Measurements from ENCODE around the gene TMEM59.
A peak's percentile ranks its signal among the peaks of the same experiment; 100 is the strongest.
"Not testable (repeated sequence)": the region's sequence is repeated elsewhere in the genome, so short reads cannot be mapped to it uniquely, and the experiment has no call there.

Gene TMEM59

GRCh38 chr1:54052431-54052933 is 522 bp downstream of the TMEM59 start:
- DNase-seq, result peak; percentile 48

- no peak for DNase-seq
These were observed 1.0 kb downstream of the TMEM59 start for GRCh38 chr1:54051933-54052430.

GRCh38 chr1:54050435-54050834 is 2.6 kb downstream of the TMEM59 start:
- not testable (repeated sequence) for DNase-seq

GRCh38 chr1:54047384-54048305 is 5.4 kb downstream of the TMEM59 start:
- no peak for DNase-seq

- DNase-seq, result no peak
These were observed 6.2 kb downstream of the TMEM59 start for GRCh38 chr1:54046671-54047383.

GRCh38 chr1:54045496-54045895 is 7.5 kb downstream of the TMEM59 start:
- no peak for DNase-seq

- no peak for DNase-seq
These were observed 11.2 kb downstream of the TMEM59 start for GRCh38 chr1:54041806-54042205.

GRCh38 chr1:54037476-54037875 is 15.5 kb downstream of the TMEM59 start:
- no peak for DNase-seq

GRCh38 chr1:54028306-54029251 is 24.4 kb downstream of the TMEM59 start:
- no peak for DNase-seq

GRCh38 chr1:54027848-54028247 is 25.2 kb downstream of the TMEM59 start:
- no peak for DNase-seq

- DNase-seq, result not testable (repeated sequence)
These were observed 28.2 kb downstream of the TMEM59 start for GRCh38 chr1:54024811-54025210.

- no peak for DNase-seq
These were observed 28.6 kb downstream of the TMEM59 start for GRCh38 chr1:54024358-54024757.

GRCh38 chr1:54019562-54020176 is 33.3 kb downstream of the TMEM59 start:
- not testable (repeated sequence) for DNase-seq

GRCh38 chr1:54018635-54019034 is 34.4 kb downstream of the TMEM59 start:
- no peak for DNase-seq

- no peak for DNase-seq
These were observed 35.0 kb downstream of the TMEM59 start, which contains the start of gene LDLRAD1 for GRCh38 chr1:54017979-54018378. Gene LDLRAD1, minus strand, starts transcription at chr1:54018186. Its CDS starts 74 bp downstream, at chr1:54018112.

GRCh38 chr1:54016343-54017282 is 36.4 kb downstream of the TMEM59 start:
- DNase-seq, result no peak

- no peak for DNase-seq
These were observed 38.9 kb downstream of the TMEM59 start for GRCh38 chr1:54014009-54014629.

GRCh38 chr1:54013393-54014008 is 39.5 kb downstream of the TMEM59 start:
- no peak for DNase-seq

GRCh38 chr1:54012863-54013262 is 40.1 kb downstream of the TMEM59 start:
- DNase-seq, result no peak

- DNase-seq, result no peak
These were observed 41.0 kb downstream of the TMEM59 start for GRCh38 chr1:54012008-54012325.
